GM20000 (cell line): ENCODE measurements around the gene FBXW12.

Experiments used
- DNase-seq: peaks from one replicate; pipeline ENCODE4 v3.0.0; 2012; ENCODE audit warnings: low spot score
- CTCF ChIP-seq: IDR thresholded peaks from 2 replicates; pipeline ENCODE4 v1.5.1; 2012; ENCODE audit warnings: mild to moderate bottlenecking, control low read depth; ENCODE audit errors: extremely low read depth, missing control alignments

FBXW12 gene

GRCh38 chr3:48411606-48412374 is 39.8 kb downstream of the FBXW12 start:
- TF ChIP-seq CTCF, result no peak

DNA sequence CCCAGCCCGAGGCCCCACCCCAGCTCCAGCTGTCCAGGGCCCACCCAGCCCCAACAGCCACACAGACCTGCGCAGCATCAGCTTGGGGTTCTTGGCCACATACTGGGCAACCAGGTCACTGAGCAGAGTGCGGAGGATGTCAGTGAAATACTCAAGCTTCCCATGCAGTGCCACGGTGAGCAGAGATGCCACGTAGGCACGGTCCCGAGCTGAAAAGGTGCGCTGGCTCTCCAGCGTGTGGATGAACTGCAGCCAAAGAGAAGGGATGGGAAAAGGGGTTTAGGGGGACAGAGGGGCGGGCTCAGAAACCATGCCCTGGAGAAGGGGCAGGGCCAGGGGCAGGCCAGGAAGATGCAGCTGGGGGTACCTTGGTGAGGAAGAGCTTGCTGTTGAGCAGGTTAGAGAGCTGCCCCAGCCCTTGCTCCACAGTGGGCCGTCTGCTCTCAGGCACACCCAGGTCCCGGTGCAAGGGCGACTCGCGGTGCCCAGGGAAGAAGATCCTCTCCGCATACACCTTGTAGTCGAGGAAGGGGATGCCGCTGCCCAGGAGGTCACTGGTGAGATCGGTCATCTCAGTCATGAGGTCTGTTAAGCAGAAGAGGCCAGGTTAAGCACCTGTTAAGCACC is 40.5 kb downstream of the FBXW12 start:
- no peak for TF ChIP-seq CTCF
- no peak for DNase-seq

More at GRCh38 chr3:48411606-48412374, 39.8 kb downstream of the FBXW12 start:
- no peak for DNase-seq

- no peak for DNase-seq
- no peak for TF ChIP-seq CTCF
Observed at GRCh38 chr3:48413086-48413485, 41.1 kb downstream of the FBXW12 start.

DNA sequence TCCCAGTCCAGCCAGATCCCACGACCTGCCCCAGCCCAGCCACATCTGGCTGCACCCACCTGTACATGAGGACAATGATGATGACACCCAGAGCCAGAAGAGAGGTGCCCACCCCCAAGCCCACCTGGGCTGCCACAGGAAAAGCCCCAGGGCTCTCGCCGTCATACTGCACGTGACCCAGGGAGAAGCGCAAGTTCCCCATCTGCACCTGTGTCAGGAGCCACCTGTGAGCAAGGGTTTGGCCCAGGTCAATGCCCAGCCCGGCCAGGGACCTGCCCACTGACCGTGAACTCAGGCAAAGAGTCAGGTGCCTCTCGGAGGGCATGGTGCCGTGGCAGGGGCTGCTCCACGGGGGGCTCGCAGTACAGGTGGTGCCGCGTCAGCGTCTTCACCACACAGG is 41.6 kb downstream of the FBXW12 start:
- no peak for TF ChIP-seq CTCF
- DNase-seq, result no peak

GRCh38 chr3:48414376-48415250 is 42.6 kb downstream of the FBXW12 start:
- DNase-seq, result no peak
- no peak for TF ChIP-seq CTCF

- TF ChIP-seq CTCF, result no peak
Observed at GRCh38 chr3:48415251-48415953, 43.4 kb downstream of the FBXW12 start.

More at GRCh38 chr3:48415251-48415953, 43.4 kb downstream of the FBXW12 start:
- DNase-seq, result no peak
